C4-2B (cell line): ENCODE measurements around the gene ST6GALNAC3.

ENCODE experiments used
- ZFX ChIP-seq: fragments of 450-650 bp; IDR thresholded peaks from 2 replicates; pipeline ENCODE4 v1.6.1; 2017
- TF ChIP-seq, protein P1 (sequence below): fragments of 450-650 bp; conservative IDR thresholded peaks from 2 replicates; pipeline ENCODE4 v1.5.1; 2017; ENCODE audit warnings: mild to moderate bottlenecking

DNA sequence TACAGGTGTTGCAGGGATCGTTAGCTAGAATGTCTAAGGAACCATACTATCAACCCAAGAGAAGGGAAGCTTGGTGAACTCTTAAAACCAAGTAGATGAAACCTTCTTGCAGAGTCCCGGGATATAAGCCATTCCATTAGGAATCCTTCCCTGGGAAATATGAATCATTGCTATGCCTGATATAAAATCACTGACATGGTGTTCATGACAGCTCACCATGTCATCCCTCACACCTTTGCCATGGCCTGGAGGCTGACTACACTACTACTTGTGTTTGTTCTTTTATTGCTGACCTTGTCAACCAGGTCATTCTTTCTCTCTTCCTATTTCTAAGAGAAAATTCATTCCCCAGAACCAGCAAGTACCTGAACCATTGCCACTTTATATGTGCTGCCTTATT lies 12.1 kb downstream of the ST6GALNAC3 start:
- TF ChIP-seq, protein P1, sequence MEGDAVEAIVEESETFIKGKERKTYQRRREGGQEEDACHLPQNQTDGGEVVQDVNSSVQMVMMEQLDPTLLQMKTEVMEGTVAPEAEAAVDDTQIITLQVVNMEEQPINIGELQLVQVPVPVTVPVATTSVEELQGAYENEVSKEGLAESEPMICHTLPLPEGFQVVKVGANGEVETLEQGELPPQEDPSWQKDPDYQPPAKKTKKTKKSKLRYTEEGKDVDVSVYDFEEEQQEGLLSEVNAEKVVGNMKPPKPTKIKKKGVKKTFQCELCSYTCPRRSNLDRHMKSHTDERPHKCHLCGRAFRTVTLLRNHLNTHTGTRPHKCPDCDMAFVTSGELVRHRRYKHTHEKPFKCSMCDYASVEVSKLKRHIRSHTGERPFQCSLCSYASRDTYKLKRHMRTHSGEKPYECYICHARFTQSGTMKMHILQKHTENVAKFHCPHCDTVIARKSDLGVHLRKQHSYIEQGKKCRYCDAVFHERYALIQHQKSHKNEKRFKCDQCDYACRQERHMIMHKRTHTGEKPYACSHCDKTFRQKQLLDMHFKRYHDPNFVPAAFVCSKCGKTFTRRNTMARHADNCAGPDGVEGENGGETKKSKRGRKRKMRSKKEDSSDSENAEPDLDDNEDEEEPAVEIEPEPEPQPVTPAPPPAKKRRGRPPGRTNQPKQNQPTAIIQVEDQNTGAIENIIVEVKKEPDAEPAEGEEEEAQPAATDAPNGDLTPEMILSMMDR: no peak
- TF ChIP-seq ZFX: no peak
